HG02938 (cell line): ENCODE results near the gene DISP3.

Experiments used
- ATAC-seq: cut with Tn5 transposase; IDR thresholded peaks from one replicate; pipeline ENCODE4 v1.9.1; 2021; ENCODE audit warnings: mild to moderate bottlenecking, moderate library complexity; ENCODE audit not compliant: unreplicated experiment

The DISP3 gene

GRCh38 chr1:11455967-11456570 lies 22.9 kb upstream of the DISP3 start:
- no peak for ATAC-seq

GRCh38 chr1:11456965-11457364 lies 22.0 kb upstream of the DISP3 start:
- ATAC-seq: no peak

- no peak for ATAC-seq
Measured at GRCh38 chr1:11458811-11459275, 20.1 kb upstream of the DISP3 start.

DNA sequence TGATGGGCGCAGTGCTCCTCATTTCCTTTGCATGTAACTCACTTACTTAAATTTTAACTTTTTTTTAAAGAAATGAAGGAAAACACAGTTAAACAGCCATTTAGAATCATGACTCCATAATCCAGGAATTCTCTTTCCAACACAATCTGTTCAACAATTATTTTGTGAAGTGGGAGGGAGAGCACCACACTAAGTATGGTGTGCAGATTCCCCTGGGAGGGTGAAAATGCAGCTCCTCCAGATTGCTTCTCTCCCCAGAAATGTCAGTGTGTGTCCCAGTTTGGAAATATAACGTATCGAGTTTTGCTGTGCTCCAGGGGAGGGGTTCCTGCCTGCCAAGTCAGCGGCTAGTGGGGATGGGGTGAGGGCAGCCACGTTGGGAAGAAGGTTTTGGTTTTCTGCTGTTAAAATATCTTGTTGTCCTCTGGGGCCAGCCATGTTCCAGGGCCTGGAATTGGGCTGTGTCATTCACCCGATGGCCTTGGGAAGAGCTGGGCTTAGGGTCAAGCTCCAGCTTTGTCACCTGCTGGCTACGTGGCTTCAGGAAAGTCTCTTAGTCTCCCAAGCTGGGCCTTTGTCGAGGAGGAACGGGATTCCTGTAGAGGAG lies 17.3 kb upstream of the DISP3 start:
- ATAC-seq: no peak

GRCh38 chr1:11462224-11462923 lies 16.6 kb upstream of the DISP3 start:
- ATAC-seq: no peak

DNA sequence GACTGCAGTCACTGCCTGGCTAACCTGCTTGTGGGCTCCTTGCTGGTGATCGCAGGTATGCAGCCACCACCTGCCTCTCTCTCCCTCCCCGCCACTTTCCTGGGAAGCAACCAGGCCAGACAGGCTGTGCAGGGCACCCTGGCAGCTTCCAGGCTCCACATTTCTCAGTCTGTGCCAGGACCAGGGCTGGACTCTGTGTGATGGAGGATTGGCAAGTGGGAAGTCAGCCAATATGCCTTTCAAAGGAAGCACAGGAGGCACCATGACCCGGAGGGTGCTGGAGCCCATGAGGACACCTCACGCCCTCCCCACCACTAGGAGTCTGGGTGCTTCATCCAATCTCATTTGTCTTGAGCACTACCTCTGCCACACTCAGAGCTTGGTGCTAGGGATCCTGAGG lies 15.8 kb upstream of the DISP3 start:
- ATAC-seq: no peak

DNA sequence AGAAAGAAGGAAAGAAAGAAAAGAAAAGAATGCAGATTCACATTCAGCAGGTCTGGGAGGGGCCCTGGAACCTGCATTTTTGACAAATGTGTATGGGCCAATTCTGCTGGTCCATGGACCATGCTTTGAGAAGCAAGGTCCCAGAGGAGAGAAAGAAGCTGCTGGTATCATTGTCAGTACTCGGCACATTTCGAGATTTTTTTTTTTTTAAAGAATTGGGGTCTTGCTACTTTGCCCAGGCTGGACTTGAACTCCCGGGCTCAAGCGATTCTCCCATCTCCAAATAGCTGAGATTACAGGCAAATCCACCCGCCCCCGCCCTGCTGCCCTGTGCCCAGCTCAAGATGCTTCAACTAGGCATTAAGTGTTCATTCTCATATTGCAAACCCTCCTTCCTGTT lies 13.6 kb upstream of the DISP3 start:
- ATAC-seq: no peak

GRCh38 chr1:11466416-11466815 lies 12.5 kb upstream of the DISP3 start:
- no peak for ATAC-seq

GRCh38 chr1:11468878-11469277 lies 10.1 kb upstream of the DISP3 start:
- no peak for ATAC-seq

DNA sequence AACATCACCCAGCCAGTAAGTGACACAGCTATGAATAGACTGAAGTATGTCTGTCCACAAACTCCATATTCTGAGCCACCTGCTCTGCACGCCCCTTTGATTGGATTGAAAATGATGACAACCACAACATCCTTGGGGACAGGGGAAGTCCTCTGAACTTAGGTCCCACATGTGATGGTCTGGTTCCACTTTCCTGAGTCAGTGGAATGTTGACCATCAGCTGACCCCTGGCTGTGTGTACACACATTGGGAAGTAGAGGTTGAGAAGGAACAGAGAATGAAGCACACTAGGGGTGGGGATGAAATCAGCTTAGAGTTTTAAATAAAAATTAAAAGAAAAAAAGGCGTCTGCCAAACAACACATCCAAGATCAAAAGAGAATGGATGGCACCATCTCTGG lies 8.0 kb upstream of the DISP3 start:
- ATAC-seq: no peak

GRCh38 chr1:11471473-11471872 lies 7.5 kb upstream of the DISP3 start:
- ATAC-seq: no peak

- ATAC-seq: no peak
Measured at GRCh38 chr1:11472284-11472683, 6.7 kb upstream of the DISP3 start.

GRCh38 chr1:11472741-11473140 lies 6.2 kb upstream of the DISP3 start:
- no peak for ATAC-seq

GRCh38 chr1:11473491-11474034 lies 5.4 kb upstream of the DISP3 start:
- no peak for ATAC-seq

GRCh38 chr1:11474826-11475225 lies 4.1 kb upstream of the DISP3 start:
- ATAC-seq: no peak

DNA sequence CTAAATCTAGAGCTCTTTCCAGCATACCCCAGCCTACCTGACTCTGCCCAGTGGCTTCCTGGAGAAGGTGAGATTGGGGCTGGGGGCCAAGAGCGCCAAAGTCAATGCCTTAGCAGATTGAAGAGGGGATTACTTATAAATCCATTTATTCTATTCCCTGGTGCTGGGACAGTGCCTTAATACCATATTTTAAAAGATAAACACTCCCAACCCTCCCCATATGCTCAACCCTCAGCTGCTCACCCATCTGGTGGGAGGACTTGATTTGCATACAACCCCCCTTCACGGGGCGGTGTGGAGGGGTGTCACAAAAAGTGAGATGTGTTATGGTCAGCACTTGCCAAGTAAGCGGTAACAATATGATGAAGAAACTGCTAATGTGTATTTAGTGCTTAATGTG lies 3.2 kb upstream of the DISP3 start:
- ATAC-seq: no peak

GRCh38 chr1:11479375-11479979 lies 522 bp downstream of the DISP3 start:
- ATAC-seq: no peak

GRCh38 chr1:11481019-11481418 lies 2.1 kb downstream of the DISP3 start:
- no peak for ATAC-seq

GRCh38 chr1:11482198-11482597 lies 3.2 kb downstream of the DISP3 start:
- ATAC-seq: no peak

GRCh38 chr1:11482701-11483479 lies 3.9 kb downstream of the DISP3 start:
- ATAC-seq: no peak
